GM13977 (cell line): Measurements from ENCODE around the gene FRRS1.
"Not testable (repeated sequence)": the region's sequence is repeated elsewhere in the genome, so short reads cannot be mapped to it uniquely, and the experiment has no call there.

ENCODE experiments used
- DNase-seq: peaks from one replicate; pipeline ENCODE4 v3.0.0; 2012; ENCODE audit warnings: low spot score
- in situ Hi-C: fragments of 300-500 bp; cut with MboI; formaldehyde crosslinking; loops from one replicate; pipeline ENCODE4 v1.12.0; 2022; ENCODE audit warnings: low sequenced_read_pairs, low pct_unique_long_range_greater_than_20kb, mixed read lengths, inconsistent platforms; ENCODE audit not compliant: unreplicated experiment
- TF ChIP-seq, protein P1 (sequence below): IDR thresholded peaks from 2 replicates; pipeline ENCODE4 v1.5.1; 2012; ENCODE audit warnings: mild to moderate bottlenecking, control low read depth; ENCODE audit not compliant: insufficient read depth; ENCODE audit errors: extremely low read depth, missing control alignments

Gene FRRS1

DNA sequence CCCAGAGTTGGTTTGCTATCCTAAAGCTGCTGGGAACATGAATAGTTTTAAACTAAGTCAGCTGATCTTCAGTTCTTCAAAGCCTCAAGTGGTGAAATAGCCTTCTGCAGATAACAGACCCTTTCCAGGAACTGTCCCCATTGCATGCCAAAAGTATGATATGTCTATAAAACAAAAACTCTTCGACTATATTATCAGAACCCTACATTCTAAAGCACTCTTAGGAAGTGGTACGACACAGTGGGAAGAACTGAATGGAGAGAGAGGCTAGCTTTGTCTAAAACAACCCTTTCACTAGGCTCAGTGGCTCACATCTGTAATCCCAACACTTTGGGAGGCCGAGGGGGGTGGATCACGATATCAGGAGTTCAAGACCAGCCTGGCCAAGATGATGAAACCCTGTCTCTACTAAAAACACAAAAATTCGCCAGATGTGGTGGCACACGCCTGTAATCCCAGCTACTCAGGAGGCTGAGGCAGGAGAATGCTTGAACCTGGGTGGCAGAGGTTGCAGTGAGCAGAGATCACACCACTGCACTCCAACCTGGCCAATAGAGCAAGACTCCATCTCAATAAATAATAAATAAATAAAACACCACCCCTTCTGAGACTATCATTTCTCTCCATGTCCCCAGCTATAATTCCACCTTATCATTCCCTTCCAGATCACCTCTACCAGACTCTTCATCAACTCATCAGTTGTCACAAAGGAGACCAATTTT lies 2.2 kb upstream of the FRRS1 start:
- DNase-seq, result no peak
- in situ Hi-C loops, result no loop called here
- TF ChIP-seq, protein P1, sequence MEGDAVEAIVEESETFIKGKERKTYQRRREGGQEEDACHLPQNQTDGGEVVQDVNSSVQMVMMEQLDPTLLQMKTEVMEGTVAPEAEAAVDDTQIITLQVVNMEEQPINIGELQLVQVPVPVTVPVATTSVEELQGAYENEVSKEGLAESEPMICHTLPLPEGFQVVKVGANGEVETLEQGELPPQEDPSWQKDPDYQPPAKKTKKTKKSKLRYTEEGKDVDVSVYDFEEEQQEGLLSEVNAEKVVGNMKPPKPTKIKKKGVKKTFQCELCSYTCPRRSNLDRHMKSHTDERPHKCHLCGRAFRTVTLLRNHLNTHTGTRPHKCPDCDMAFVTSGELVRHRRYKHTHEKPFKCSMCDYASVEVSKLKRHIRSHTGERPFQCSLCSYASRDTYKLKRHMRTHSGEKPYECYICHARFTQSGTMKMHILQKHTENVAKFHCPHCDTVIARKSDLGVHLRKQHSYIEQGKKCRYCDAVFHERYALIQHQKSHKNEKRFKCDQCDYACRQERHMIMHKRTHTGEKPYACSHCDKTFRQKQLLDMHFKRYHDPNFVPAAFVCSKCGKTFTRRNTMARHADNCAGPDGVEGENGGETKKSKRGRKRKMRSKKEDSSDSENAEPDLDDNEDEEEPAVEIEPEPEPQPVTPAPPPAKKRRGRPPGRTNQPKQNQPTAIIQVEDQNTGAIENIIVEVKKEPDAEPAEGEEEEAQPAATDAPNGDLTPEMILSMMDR, result no peak

DNA sequence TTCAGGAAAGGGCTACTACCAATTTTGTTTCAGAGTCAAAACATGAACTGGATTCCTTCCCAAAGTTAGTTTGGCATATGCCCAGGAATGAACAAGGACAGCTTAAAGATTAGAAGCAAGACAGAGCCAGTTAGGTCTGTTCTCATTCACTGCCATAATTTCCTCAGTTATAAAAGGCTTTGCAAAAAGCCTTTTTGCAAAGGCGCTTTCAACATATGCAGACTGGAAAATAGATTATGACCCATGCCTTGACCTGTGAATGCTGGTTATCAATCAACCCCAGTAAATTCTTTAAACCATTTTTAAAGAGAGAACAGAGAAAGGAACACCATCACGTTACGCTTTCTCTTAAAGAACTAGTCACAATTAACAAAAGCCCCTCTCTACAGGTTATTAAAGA lies 1.7 kb upstream of the FRRS1 start:
- DNase-seq, result no peak
- in situ Hi-C loops, result no loop called here
- TF ChIP-seq, protein P1, result no peak

DNA sequence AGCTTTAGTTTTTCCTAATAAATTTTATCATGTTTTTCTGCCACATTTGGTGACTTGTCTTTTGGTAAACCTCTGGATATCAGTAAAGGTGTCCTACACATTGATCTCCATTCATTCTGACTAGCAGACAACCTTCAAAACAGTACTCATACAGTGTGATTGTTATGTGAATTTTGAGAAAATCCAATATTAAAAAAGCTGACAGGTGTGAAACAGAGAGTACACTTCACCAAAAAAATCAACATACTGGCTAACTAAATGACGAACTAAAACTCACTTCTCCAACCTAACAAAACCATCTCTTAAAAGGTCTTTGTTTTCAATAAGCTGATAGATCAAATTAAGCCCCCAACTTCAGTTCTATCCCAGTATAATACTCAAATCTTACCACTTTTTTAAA lies 1.5 kb downstream of the FRRS1 start:
- in situ Hi-C loops, result no loop called here
- TF ChIP-seq, protein P1, result no peak
- DNase-seq, result no peak

DNA sequence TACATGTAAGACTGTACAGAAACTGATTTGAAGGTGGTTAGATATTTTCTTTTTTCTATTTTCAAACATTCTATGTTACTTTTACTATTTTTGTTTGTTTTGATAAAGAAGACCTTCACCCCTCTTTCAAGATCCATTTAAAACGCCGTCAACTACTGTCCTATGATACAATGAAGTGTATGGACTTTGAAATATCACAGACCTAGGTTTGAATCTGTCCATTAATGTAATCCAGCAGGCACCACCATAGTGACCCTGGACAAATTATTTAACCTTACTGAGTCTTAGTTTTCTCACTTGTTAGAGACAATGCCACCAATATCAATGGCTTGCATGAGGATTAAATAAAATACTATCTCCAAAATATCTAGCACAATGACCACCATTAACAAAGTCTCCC lies 2.0 kb downstream of the FRRS1 start:
- no peak for DNase-seq
- in situ Hi-C loops, result no loop called here
- TF ChIP-seq, protein P1, result no peak

DNA sequence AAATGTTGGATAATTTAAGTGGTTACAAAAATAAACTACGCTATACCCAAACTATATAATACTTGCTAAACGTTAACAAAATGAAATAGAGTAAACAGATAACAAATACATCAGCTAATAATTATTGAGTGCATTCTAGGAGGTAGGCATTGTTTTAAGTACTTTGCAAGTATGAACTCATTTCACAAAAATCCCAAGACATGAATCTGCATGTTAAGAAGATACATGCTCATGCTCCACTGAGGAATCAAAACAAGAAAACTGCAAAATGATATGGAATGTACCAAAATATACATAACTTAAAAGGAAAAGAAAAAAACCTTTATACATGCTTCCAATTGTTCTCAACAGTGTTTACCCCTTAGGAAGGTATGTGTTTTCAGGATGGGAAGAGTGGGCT lies 2.5 kb downstream of the FRRS1 start:
- in situ Hi-C loops, result no loop called here
- TF ChIP-seq, protein P1, result no peak
- DNase-seq, result no peak

DNA sequence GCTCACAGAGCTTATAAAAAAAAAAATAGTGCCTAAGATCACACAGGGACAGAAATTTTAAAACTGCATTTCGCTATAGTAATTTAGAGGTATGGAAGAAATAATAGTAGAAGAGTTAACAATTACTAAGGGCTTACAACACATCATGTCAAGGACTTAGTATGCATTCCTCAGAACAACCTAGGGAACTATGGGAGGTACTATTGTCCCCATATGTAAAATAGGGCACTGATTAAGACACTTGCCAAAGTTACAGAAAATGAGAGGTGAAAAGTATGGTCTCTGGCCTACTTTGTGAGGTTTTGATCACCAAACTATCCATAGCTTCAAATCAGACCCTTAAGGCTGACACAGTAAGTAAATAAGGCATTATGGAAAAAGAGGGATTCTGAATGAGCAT lies 4.7 kb downstream of the FRRS1 start:
- in situ Hi-C loops, result no loop called here
- DNase-seq, result no peak
- TF ChIP-seq, protein P1, result no peak

DNA sequence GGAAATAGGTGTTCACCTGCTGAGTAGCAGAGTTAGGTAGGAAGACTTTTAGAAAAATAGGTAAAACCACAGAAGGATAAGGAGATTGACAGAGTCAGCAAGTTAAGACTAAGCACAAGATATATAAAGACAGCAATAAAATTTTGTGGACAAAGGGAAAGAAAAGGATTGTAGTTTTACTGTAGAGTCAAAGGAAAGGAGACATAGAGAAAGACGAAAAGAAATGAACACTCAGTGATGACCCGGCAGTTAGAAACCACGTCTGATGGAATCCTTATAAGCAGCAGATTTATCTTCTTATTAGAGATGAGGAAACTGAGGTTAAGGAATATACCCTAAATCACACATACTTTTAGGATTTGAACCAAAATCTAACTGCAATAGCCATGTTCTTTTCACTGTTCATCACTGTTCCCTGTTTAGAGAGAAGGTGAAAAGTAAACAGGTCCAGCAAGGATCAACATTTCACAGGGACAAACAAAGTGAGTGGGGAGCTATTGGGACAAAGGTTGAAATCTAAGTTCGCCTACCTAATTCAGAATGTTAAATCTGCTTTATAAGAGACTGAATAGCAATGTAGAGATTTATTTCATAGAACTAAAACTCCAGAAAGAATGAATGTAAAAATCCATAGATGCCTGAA lies 6.8 kb downstream of the FRRS1 start:
- no peak for DNase-seq
- in situ Hi-C loops, result no loop called here
- TF ChIP-seq, protein P1, result no peak

DNA sequence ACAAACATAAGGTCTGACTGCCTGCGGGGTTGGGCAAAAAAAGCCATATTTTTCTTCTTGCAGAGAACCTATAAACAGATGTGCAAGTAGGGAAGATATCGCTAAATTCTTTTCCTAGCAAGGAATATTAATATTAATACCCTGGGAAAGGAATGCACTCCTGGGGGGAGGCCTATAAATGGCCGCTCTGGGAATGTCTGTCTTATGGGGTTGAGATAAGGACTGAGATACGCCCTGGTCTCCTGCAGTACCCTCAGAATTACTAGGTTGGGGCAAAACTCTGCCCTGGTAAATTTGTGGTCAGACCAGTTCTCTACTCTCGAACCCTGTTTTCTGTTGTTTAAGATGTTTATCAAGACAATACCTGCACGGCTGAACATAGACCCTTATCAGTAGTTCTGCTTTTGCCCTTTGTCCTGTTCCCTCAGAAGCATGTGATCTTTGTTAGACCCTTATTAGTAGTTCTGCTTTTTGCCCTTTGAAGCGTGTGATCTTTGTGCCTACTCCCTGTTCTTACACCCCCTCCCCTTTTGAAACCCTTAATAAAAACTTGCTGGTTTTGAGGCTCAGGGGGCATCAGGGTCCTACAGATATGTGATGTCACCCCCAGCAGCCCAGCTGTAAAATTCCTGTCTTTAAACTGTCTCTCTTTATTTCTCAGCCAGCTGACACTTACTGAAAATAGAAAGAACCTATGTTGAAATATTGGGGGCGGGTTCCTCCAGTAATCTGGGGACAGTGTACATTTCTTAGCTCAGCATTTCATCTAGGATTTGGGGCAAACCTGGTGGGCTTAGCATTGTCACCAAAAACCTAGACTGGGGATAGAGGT lies 7.5 kb downstream of the FRRS1 start:
- DNase-seq, in situ Hi-C loops: not testable (repeated sequence)
